ENCODE results near the gene UST.

Gene UST

GRCh38 chr6:149054559-149055194 lies 307.8 kb downstream of the UST start:
- POLR2A ChIA-PET = interaction anchor here (0.7 to 1.4 kb wide), 2 partner anchors 11 to 20 kb away, joined by 4 read pairs; no protein-coding TSS in a partner anchor
- CTCF ChIA-PET = interaction anchor here (0.9 to 3.4 kb wide), 10 partner anchors 9 to 462 kb away, joined by 3 to 26 read pairs (median 4); no protein-coding TSS in a partner anchor
- TF ChIP-seq, protein P1, sequence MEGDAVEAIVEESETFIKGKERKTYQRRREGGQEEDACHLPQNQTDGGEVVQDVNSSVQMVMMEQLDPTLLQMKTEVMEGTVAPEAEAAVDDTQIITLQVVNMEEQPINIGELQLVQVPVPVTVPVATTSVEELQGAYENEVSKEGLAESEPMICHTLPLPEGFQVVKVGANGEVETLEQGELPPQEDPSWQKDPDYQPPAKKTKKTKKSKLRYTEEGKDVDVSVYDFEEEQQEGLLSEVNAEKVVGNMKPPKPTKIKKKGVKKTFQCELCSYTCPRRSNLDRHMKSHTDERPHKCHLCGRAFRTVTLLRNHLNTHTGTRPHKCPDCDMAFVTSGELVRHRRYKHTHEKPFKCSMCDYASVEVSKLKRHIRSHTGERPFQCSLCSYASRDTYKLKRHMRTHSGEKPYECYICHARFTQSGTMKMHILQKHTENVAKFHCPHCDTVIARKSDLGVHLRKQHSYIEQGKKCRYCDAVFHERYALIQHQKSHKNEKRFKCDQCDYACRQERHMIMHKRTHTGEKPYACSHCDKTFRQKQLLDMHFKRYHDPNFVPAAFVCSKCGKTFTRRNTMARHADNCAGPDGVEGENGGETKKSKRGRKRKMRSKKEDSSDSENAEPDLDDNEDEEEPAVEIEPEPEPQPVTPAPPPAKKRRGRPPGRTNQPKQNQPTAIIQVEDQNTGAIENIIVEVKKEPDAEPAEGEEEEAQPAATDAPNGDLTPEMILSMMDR (IDR thresholded peaks at IDR 0.05; ENCODE audit: control extremely low read depth, extremely low read depth, low read depth, missing control alignments) = no peak
- no peak for DNase-seq (ENCODE audit: extremely low spot score)

DNA sequence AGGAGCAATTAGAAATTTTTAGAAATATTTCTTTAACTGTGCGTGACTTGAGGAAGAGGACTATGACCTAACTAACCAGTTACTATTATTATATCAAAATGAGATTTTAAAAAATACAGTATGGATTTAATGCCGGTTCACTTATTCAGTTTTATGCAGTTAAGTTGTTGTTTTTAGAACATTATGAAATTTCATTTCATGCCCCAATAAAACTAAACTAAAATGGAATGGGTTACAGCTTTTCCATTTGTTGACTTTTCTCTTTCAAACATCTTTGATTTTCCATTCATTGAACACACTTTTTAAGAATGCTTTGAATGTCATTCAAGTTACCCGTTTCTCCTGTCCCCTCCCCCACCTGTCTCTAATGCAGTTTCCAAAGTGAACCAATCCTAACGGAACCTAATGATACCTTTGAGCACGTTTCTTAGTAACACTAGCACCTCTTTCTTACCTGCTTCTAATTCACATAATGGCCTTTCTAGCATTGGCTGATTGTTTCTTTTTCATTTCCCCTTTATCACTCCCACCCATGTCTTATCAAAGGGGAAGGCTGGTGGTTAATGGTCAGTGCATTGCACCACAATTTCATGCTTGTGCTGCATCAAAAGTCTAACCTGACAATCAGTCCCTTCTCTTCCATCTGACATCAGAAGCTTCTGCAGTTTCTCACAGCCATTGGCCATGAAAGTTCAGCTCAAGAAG lies 308.5 kb downstream of the UST start:
- POLR2A ChIA-PET = no interaction called here
- DNase-seq (ENCODE audit: extremely low spot score) = no peak
- CTCF ChIA-PET = interaction anchor here (0.9 to 3.4 kb wide), 9 partner anchors 8 to 462 kb away, joined by 3 to 26 read pairs (median 6); no protein-coding TSS in a partner anchor
- TF ChIP-seq, protein P1 (IDR thresholded peaks at IDR 0.05; ENCODE audit: control extremely low read depth, extremely low read depth, low read depth, missing control alignments) = no peak

GRCh38 chr6:149056777-149057463 lies 310.1 kb downstream of the UST start:
- no peak for DNase-seq (ENCODE audit: extremely low spot score)
- TF ChIP-seq, protein P1 (IDR thresholded peaks at IDR 0.05; ENCODE audit: control extremely low read depth, extremely low read depth, low read depth, missing control alignments) = no peak
- ChIA-PET POLR2A (no interaction called here), CTCF (interaction anchor here (0.7 to 3.4 kb wide), 4 partner anchors 12 to 24 kb away, joined by 3 to 23 read pairs (median 3); no protein-coding TSS in a partner anchor)

DNA sequence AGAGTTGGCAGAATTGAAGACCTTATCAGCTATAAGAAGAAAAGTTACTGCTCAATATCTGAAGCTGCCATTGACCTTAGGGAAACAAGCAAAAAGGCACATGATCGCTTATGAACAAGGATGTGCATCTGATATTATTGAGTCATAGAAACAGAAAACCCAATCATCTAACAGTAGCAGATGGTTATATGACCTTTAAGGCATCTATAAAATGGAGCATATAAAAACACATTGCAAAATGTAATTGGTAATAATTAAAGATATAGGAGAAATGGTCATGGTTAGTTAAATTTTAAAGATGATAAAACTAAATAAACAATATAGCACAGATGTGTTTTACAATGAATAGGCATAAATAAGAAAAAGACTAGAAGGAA lies 310.6 kb downstream of the UST start:
- TF ChIP-seq, protein P1 (IDR thresholded peaks at IDR 0.05; ENCODE audit: control extremely low read depth, extremely low read depth, low read depth, missing control alignments) = no peak
- POLR2A ChIA-PET = no interaction called here
- CTCF ChIA-PET = interaction anchor here (0.7 to 1.6 kb wide), 6 partner anchors 11 to 24 kb away, joined by 3 to 5 read pairs (median 3); no protein-coding TSS in a partner anchor
- no peak for DNase-seq (ENCODE audit: extremely low spot score)

- TF ChIP-seq, protein P1 (IDR thresholded peaks at IDR 0.05; ENCODE audit: control extremely low read depth, extremely low read depth, low read depth, missing control alignments) = no peak
- DNase-seq (ENCODE audit: extremely low spot score) = no peak
- POLR2A ChIA-PET = no interaction called here
- CTCF ChIA-PET = interaction anchor here (1.0 to 8.8 kb wide), 5 partner anchors 14 to 372 kb away, joined by 3 to 59 read pairs (median 5); no protein-coding TSS in a partner anchor
Observed at GRCh38 chr6:149059557-149059956, 312.7 kb downstream of the UST start.

DNA sequence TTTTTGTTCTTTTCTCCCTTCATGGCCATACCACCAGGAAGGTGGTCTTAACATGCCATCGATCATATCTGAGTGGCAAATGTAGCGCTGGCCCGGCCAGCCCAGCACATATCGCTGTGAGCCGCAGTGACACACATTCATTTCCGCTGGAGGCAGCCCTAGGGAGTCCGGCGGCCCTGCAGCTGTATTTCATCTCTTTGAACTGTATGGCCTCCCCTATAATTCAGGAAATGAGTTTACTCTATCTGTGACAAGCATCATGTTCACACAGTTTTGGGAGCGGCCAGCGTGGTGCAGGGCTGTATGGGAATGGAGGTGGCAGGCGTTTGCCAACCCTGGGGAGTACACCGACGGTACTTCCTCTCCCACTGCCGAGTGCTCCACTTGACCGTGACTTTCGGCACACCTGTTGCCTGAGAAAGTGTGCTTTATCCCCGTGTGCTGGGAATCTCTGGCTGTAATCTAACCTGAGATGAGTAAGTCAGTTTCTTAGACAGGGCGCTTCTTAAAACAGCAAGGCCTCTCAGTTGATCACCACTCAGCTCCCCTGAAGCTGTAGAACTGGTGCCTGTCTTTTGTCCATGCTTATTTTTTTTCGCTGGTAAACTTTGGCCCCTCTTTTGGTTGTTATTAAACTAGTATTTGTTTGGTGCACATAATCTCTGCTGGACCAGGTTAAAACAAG lies 313.6 kb downstream of the UST start:
- DNase-seq (ENCODE audit: extremely low spot score) = peak; percentile 52
- POLR2A ChIA-PET = no interaction called here
- CTCF ChIA-PET = interaction anchor here (0.9 to 8.8 kb wide), 9 partner anchors 15 to 455 kb away, joined by 3 to 62 read pairs (median 5); no protein-coding TSS in a partner anchor
- TF ChIP-seq, protein P1 (IDR thresholded peaks at IDR 0.05; ENCODE audit: control extremely low read depth, extremely low read depth, low read depth, missing control alignments) = no peak

Data from GM10248 (cell line).